WTC11 (cell line): ENCODE data around the gene KCNK18.

Experiments used
- ATF1 ChIP-seq: sonication (generic); formaldehyde crosslinking; IDR thresholded peaks from 2 replicates; pipeline ENCODE4 v1.8.1; 2023; ENCODE audit warnings: mild to moderate bottlenecking, moderate library complexity, missing genetic modification reagents
- CBFB ChIP-seq: sonication (generic); formaldehyde crosslinking; IDR thresholded peaks from 2 replicates; pipeline ENCODE4 v1.8.1; 2022; ENCODE audit warnings: mild to moderate bottlenecking, low read depth, missing genetic modification reagents
- CTCF ChIP-seq: fragments of 200-600 bp; IDR thresholded peaks from 2 replicates; pipeline ENCODE4 v1.8.0; 2022; ENCODE audit warnings: antibody characterized with exemption
- E2F1 ChIP-seq: sonication (generic); formaldehyde crosslinking; IDR thresholded peaks from 2 replicates; pipeline ENCODE4 v1.8.0; 2022; ENCODE audit warnings: mild to moderate bottlenecking, missing genetic modification reagents
- GABPB1 ChIP-seq: sonication (generic); formaldehyde crosslinking; IDR thresholded peaks from 2 replicates; pipeline ENCODE4 v1.8.1; 2023; ENCODE audit warnings: mild to moderate bottlenecking, missing genetic modification reagents
- MAX ChIP-seq: sonication (generic); formaldehyde crosslinking; IDR thresholded peaks from 2 replicates; pipeline ENCODE4 v1.8.0; 2022; ENCODE audit warnings: mild to moderate bottlenecking, missing genetic modification reagents
- MYBL2 ChIP-seq: sonication (generic); formaldehyde crosslinking; IDR thresholded peaks from 2 replicates; pipeline ENCODE4 v1.8.1; 2023; ENCODE audit warnings: mild to moderate bottlenecking, moderate library complexity, missing genetic modification reagents
- NFE2L1 ChIP-seq: sonication (generic); formaldehyde crosslinking; IDR thresholded peaks from 2 replicates; pipeline ENCODE4 v1.8.1; 2023; ENCODE audit warnings: missing genetic modification reagents
- NR2C2 ChIP-seq: sonication (generic); formaldehyde crosslinking; IDR thresholded peaks from 2 replicates; pipeline ENCODE4 v1.8.0; 2022; ENCODE audit warnings: mild to moderate bottlenecking, missing genetic modification reagents
- RELA ChIP-seq: sonication (generic); formaldehyde crosslinking; IDR thresholded peaks from 2 replicates; pipeline ENCODE4 v1.8.1; 2022; ENCODE audit warnings: missing genetic modification reagents, mild to moderate bottlenecking, borderline replicate concordance
- TCF7 ChIP-seq: sonication (generic); formaldehyde crosslinking; IDR thresholded peaks from 2 replicates; pipeline ENCODE4 v1.8.0; 2022; ENCODE audit warnings: mild to moderate bottlenecking, low read depth, missing genetic modification reagents, moderate library complexity
- TEAD4 ChIP-seq: sonication (generic); formaldehyde crosslinking; IDR thresholded peaks from 2 replicates; pipeline ENCODE4 v1.8.0; 2022; ENCODE audit warnings: mild to moderate bottlenecking, missing genetic modification reagents
- ZNF232 ChIP-seq: sonication (generic); formaldehyde crosslinking; IDR thresholded peaks from 2 replicates; pipeline ENCODE4 v1.8.0; 2022; ENCODE audit warnings: mild to moderate bottlenecking, missing genetic modification reagents

GRCh38 chr10:117148284-117148683, 49.0 kb upstream of the KCNK18 start:
- TF ChIP-seq GABPB1 (no peak), TCF7 (CRISPR knock-in tag) (no peak), TEAD4 (no peak), CTCF (no peak), E2F1 (CRISPR knock-in tag) (no peak), NFE2L1 (CRISPR knock-in tag) (no peak), ZNF232 (CRISPR knock-in tag) (no peak), NR2C2 (CRISPR knock-in tag) (no peak), CBFB (CRISPR knock-in tag) (no peak), MAX (CRISPR knock-in tag) (no peak), MYBL2 (CRISPR knock-in tag) (no peak), RELA (CRISPR knock-in tag) (no peak), ATF1 (no peak)
